ENCODE results near the gene MPP3.

Gene MPP3

DNA sequence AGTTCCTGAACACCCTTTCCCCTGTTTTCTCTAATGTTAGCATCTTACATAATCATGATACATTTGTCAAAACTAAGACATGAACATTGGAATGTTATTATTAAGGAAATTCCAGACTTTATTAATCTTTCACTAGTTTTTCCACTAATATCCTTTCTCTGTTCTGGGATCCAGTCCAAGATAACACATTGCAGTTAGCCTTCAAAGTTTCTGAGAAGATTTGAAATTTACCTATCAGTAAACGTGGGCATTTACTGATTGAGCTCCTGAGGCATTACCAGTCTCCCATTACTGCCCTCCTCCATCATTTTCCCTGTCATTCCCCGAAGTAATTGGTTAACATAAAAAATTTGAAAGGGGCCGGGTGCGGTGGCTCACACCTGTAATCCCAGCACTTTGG lies 8.3 kb upstream of the MPP3 start:
- Mint-ChIP-seq H3K4me3 (no peak overlapping the region), H3K9me3 (no peaks in the 10 kb centered on the region), H3K27ac (no peak overlapping the region), H3K36me3 (ENCODE audit: low read depth) (no peaks in the 10 kb centered on the region), H3K27me3 (ENCODE audit: low read depth, poor library complexity) (peaks cover 59% of the 10 kb centered on the region), H3K4me1 (peaks cover 15% of the 10 kb centered on the region)
- no peak for DNase-seq
- TF ChIP-seq, protein P1, sequence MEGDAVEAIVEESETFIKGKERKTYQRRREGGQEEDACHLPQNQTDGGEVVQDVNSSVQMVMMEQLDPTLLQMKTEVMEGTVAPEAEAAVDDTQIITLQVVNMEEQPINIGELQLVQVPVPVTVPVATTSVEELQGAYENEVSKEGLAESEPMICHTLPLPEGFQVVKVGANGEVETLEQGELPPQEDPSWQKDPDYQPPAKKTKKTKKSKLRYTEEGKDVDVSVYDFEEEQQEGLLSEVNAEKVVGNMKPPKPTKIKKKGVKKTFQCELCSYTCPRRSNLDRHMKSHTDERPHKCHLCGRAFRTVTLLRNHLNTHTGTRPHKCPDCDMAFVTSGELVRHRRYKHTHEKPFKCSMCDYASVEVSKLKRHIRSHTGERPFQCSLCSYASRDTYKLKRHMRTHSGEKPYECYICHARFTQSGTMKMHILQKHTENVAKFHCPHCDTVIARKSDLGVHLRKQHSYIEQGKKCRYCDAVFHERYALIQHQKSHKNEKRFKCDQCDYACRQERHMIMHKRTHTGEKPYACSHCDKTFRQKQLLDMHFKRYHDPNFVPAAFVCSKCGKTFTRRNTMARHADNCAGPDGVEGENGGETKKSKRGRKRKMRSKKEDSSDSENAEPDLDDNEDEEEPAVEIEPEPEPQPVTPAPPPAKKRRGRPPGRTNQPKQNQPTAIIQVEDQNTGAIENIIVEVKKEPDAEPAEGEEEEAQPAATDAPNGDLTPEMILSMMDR (IDR thresholded peaks at IDR 0.05): no peak

DNA sequence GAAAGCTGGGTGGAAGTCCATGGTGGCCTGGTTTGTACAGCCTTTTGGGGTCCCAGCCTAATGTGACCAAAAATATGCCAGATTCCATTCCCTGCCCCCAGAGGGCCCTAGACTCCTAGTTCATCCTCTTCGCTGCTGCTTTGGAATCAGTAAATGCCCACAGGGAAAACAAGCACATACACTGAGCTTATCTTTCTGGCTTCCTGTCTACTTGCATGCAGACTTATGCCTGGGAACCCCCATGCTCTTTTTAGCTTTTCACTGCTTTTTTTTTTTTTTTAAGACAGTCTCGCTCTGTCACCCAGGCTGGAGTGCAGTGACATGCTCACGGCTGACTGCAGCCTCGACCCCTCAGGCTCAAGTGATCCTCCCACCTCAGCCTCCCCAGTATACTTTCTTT lies 7.9 kb upstream of the MPP3 start:
- peaks cover 62% of the 10 kb centered on the region for H3K27me3 Mint-ChIP-seq (ENCODE audit: low read depth, poor library complexity)
- no peak overlapping the region for H3K27ac Mint-ChIP-seq
- DNase-seq: no peak
- H3K9me3 Mint-ChIP-seq: peaks cover 3% of the 10 kb centered on the region
- H3K4me3 Mint-ChIP-seq: no peak overlapping the region
- peaks cover 10% of the 10 kb centered on the region for H3K4me1 Mint-ChIP-seq
- TF ChIP-seq, protein P1 (IDR thresholded peaks at IDR 0.05): peak; percentile 21
- no peaks in the 10 kb centered on the region for H3K36me3 Mint-ChIP-seq (ENCODE audit: low read depth)

DNA sequence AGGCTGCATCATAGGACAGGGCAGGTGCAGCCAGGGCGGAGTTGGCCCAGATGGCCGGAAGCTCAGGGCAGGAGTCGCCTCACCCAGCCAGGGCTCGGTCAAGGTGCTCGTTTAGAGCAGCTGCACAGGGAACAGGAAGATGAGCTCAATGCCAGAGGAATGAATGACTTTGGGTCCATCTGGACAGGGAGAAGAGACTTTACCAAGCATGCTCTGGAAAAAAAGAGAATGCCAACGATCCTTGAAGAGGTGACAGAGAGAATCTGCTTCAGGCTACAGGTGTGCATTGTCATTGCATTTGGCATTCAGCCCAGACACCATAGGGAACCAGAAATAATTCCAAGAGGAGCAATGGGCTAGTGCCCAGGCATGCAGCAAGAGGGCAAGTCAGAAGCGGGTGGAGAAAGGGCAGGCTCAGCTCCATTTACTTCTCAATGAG lies 6.7 kb upstream of the MPP3 start:
- H3K36me3 Mint-ChIP-seq (ENCODE audit: low read depth): no peaks in the 10 kb centered on the region

DNA sequence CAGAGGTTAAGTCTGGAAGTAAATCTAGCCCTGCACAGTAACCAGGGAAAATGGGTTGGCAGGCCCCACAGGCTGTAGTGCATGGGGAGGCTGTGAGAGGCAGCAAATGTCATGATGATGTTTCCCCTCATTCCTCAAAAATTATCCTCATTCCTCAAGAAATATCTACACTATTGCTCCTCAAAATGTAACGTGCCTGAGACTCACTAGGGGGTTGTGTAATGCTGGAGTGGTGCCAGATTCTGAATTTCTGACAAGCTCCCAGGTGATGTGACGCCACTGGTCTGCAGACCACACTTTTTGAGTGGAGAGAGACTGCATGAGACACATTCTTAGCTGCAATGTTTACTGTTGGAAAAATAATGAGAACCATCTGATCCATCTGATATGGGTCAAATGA lies 1.2 kb upstream of the MPP3 start:
- H3K27me3 Mint-ChIP-seq (ENCODE audit: low read depth, poor library complexity): peaks cover 51% of the 10 kb centered on the region
- H3K36me3 Mint-ChIP-seq (ENCODE audit: low read depth): peaks cover 24% of the 10 kb centered on the region
- H3K4me3 Mint-ChIP-seq: peak overlapping the region; percentile 88
- TF ChIP-seq, protein P1 (IDR thresholded peaks at IDR 0.05): no peak
- H3K9me3 Mint-ChIP-seq: peaks cover 22% of the 10 kb centered on the region
- no peak for DNase-seq
- H3K4me1 Mint-ChIP-seq: peaks cover 32% of the 10 kb centered on the region
- no peak overlapping the region for H3K27ac Mint-ChIP-seq

More for the DNA sequence above, 6.7 kb upstream of the MPP3 start:
- Mint-ChIP-seq H3K9me3 (peaks cover 8% of the 10 kb centered on the region), H3K4me3 (no peak overlapping the region), H3K27ac (no peak overlapping the region), H3K4me1 (peaks cover 7% of the 10 kb centered on the region), H3K27me3 (ENCODE audit: low read depth, poor library complexity) (peaks cover 72% of the 10 kb centered on the region)
- no peak for DNase-seq
- TF ChIP-seq, protein P1 (IDR thresholded peaks at IDR 0.05): no peak

DNA sequence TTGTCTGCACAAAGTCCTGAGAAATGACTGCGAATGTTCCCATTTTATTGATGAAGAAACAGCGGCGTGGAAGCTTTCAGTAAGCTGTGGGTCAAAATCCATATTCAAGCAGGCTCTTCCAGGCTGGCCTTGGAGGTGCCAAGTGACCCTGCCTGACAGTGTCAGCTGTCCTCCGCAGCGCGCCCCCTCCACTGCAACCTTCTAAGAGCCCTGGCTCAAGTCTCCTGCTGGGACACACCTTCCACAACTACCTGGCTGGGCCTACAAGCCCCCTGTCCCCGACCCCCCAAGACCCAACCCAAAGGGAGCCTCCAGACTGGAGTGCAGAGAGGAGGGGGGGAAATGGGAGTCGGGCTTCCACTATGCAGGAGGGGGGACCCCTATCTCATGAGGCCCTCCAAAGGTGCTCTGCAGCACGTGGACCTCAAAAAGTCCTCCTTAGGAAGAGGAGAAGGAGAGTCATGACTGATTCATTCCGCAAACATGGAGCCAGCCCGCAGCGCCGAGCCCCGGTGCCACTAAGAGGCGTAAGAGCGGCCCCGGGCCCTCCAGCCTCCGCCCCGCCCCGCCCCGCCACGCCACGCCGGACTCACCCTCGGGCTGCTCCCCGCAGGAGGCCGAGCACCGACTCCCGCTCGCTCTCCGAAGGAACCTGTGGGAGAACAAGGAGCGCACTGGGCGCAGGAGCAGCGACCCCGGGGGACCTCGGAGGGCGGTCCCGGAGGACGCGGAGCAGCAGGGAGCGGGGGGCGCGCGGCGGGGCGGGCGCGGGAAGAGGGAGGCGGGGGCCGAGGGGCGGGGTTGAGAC lies 574 bp downstream of the MPP3 start:
- peak; percentile 76 for DNase-seq
- peak overlapping the region; percentile 51 for H3K27ac Mint-ChIP-seq

More for the DNA sequence above, 574 bp downstream of the MPP3 start:
- Mint-ChIP-seq H3K4me3 (peak overlapping the region; percentile 86), H3K9me3 (peaks cover 22% of the 10 kb centered on the region), H3K27me3 (ENCODE audit: low read depth, poor library complexity) (peaks cover 40% of the 10 kb centered on the region), H3K36me3 (ENCODE audit: low read depth) (peaks cover 33% of the 10 kb centered on the region), H3K4me1 (peaks cover 32% of the 10 kb centered on the region)
- TF ChIP-seq, protein P1 (IDR thresholded peaks at IDR 0.05): no peak
